Suprapubic skin (tissue), 4 donors: ENCODE results near the gene LAMP1.

Experiments used
- CTCF ChIP-seq, 2 donors: fragments of 200-600 bp in 1 of 2; fragments of 450-650 bp in 1 of 2; sonication (generic) in 1 of 2; IDR thresholded peaks; one replicate each; pipeline ENCODE4 v1.5.1; 2016 to 2019; ENCODE audit warnings: antibody characterized with exemption in 2 of 2, mild to moderate bottlenecking in 1 of 2, moderate library complexity in 1 of 2
- EP300 ChIP-seq: sonication (generic); formaldehyde crosslinking; IDR thresholded peaks from one replicate; pipeline ENCODE4 v1.6.1; 2017; ENCODE audit warnings: antibody characterized with exemption
- POLR2A ChIP-seq, 2 donors: fragments of 450-650 bp; IDR thresholded peaks; one replicate each; pipeline ENCODE4 v1.6.1; 2017; ENCODE audit warnings: antibody characterized with exemption in 2 of 2, mild to moderate bottlenecking in 2 of 2, moderate library complexity in 2 of 2
- POLR2AphosphoS5 ChIP-seq, 3 donors: sonication (generic); formaldehyde crosslinking; IDR thresholded peaks; one replicate each; pipeline ENCODE4 v1.6.1; 2017; ENCODE audit warnings: antibody characterized with exemption in 3 of 3

DNA sequence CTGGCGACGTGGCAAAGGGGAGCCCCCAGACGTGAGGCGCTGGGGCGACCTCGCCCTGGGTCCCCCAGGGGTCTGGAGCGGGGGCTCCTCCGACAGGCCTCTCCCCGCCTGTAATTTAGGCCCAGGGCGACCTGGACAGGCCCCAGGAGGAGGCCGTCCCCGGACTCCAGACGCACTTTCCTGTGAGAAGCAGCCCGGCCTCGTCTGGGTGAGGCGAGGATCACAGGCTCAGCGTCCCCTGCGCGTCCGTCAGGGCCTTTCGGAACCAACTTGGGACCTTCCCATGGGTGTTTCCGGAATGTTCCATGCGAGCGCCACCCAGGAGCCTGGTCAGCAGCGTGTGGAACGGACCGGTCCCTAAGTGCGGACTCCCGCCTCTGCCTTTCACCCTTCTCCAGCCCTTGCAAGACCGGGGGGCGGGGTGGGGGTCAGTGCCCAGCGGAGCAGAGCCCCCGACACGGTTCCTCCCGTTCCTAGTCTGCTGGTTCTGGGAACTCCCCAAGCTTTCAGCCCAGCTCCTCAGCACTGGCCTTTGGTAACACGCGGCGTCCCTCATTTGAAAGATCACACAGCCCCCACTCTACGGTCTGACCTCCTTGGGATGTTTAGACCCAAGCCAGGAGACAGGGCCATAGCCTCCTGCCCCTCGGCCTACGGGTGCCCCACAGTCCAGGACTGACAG lies 68.0 kb downstream of the LAMP1 start:
- TF ChIP-seq CTCF (IDR thresholded peaks at IDR 0.05) (no peak), POLR2A (IDR thresholded peaks at IDR 0.05) (no peak), POLR2AphosphoS5 (IDR thresholded peaks at IDR 0.05) (no peak), EP300 (no peak)
